HG02973 (cell line): ENCODE results near the gene CAPN1.
"Not testable (repeated sequence)": the region's sequence is repeated elsewhere in the genome, so short reads cannot be mapped to it uniquely, and the experiment has no call there.

Experiments used
- ATAC-seq: cut with Tn5 transposase; IDR thresholded peaks from one replicate; pipeline ENCODE4 v1.9.1; 2021; ENCODE audit warnings: moderate library complexity; ENCODE audit not compliant: unreplicated experiment

Gene CAPN1

GRCh38 chr11:65216830-65217229 lies 35.1 kb downstream of the CAPN1 start:
- no peak for ATAC-seq

GRCh38 chr11:65217441-65218423 lies 36.0 kb downstream of the CAPN1 start:
- no peak for ATAC-seq

GRCh38 chr11:65218446-65218845 lies 36.7 kb downstream of the CAPN1 start:
- ATAC-seq, result no peak

GRCh38 chr11:65219930-65220213 lies 38.1 kb downstream of the CAPN1 start:
- ATAC-seq, result no peak

GRCh38 chr11:65221026-65221425 lies 39.3 kb downstream of the CAPN1 start:
- no peak for ATAC-seq

GRCh38 chr11:65223011-65223410 lies 41.3 kb downstream of the CAPN1 start:
- ATAC-seq, result no peak

- no peak for ATAC-seq
Measured at GRCh38 chr11:65224930-65225278, 43.2 kb downstream of the CAPN1 start.

- no peak for ATAC-seq
Measured at GRCh38 chr11:65225279-65226102, 43.8 kb downstream of the CAPN1 start.

GRCh38 chr11:65226103-65226442 lies 44.3 kb downstream of the CAPN1 start:
- ATAC-seq, result no peak

GRCh38 chr11:65227879-65228278 lies 46.2 kb downstream of the CAPN1 start:
- no peak for ATAC-seq

- ATAC-seq, result no peak
Measured at GRCh38 chr11:65236194-65237059, 54.7 kb downstream of the CAPN1 start.

- not testable (repeated sequence) for ATAC-seq
Measured at GRCh38 chr11:65238302-65238701, 56.6 kb downstream of the CAPN1 start.

GRCh38 chr11:65241134-65241533 lies 59.4 kb downstream of the CAPN1 start:
- ATAC-seq, result no peak

- ATAC-seq, result no peak
Measured at GRCh38 chr11:65241692-65242091, 60.0 kb downstream of the CAPN1 start.

- ATAC-seq, result no peak
Measured at GRCh38 chr11:65242389-65242788, 60.7 kb downstream of the CAPN1 start.

- ATAC-seq, result no peak
Measured at GRCh38 chr11:65243797-65244196, 62.1 kb downstream of the CAPN1 start.

- ATAC-seq, result not testable (repeated sequence)
Measured at GRCh38 chr11:65245046-65245445, 63.3 kb downstream of the CAPN1 start.

- no peak for ATAC-seq
Measured at GRCh38 chr11:65246506-65246905, 64.8 kb downstream of the CAPN1 start.

- ATAC-seq, result not testable (repeated sequence)
Measured at GRCh38 chr11:65248184-65248710, 66.5 kb downstream of the CAPN1 start.

GRCh38 chr11:65251476-65251875 lies 69.7 kb downstream of the CAPN1 start:
- no peak for ATAC-seq

- no peak for ATAC-seq
Measured at GRCh38 chr11:65254724-65255123, 73.0 kb downstream of the CAPN1 start.
